Endodermal cell (in vitro differentiated cells): ENCODE data around the gene KAZN. TPM values are rescaled to one million over a fixed set of nuclear protein-coding genes. Genes with fewer than 3 reads are reported as not detected.
A peak's percentile ranks its signal among the peaks of the same experiment; 100 is the strongest.

Experiments
- DNase-seq: peaks from one replicate; pipeline ENCODE4 v3.0.0-alpha.2; 2017
- H3K27ac ChIP-seq: 2 replicates; pipeline ENCODE4 v1.5.1; 2013; ENCODE audit warnings: mild to moderate bottlenecking, low read depth, low read length, moderate library complexity
- H3K27me3 ChIP-seq: 2 replicates; pipeline ENCODE4 v1.6.1; 2013; ENCODE audit warnings: mild to moderate bottlenecking, low read length, moderate library complexity; ENCODE audit not compliant: insufficient read depth, control insufficient read depth, poor library complexity, severe bottlenecking
- H3K36me3 ChIP-seq: 2 replicates; pipeline ENCODE4 v1.7.0; 2013; ENCODE audit warnings: mild to moderate bottlenecking, low read length, moderate library complexity; ENCODE audit not compliant: control insufficient read depth, insufficient read depth
- H3K4me1 ChIP-seq: one replicate; pipeline ENCODE4 v1.7.0; 2013; ENCODE audit warnings: low read length; ENCODE audit not compliant: control insufficient read depth, insufficient read depth
- H3K4me3 ChIP-seq: 2 replicates; pipeline ENCODE4 v1.5.1; 2013; ENCODE audit warnings: mild to moderate bottlenecking, low read length, moderate library complexity
- H3K9ac ChIP-seq: 2 replicates; pipeline ENCODE4 v1.6.1; 2013; ENCODE audit warnings: mild to moderate bottlenecking, low read length, moderate library complexity; ENCODE audit not compliant: poor library complexity, severe bottlenecking; ENCODE audit errors: extremely low read depth
- H3K9me3 ChIP-seq: 2 replicates; pipeline ENCODE4 v1.6.1; 2013; ENCODE audit warnings: mild to moderate bottlenecking, low read length, moderate library complexity; ENCODE audit not compliant: control insufficient read depth
- H3K27ac Mint-ChIP-seq: 2 replicates; pipeline ENCODE4 v1.8.0; 2020; ENCODE audit warnings: mixed read lengths
- H3K27me3 Mint-ChIP-seq: 2 replicates; pipeline ENCODE4 v1.8.0; 2021; ENCODE audit warnings: mild to moderate bottlenecking, mixed read lengths; ENCODE audit not compliant: insufficient read depth
- H3K36me3 Mint-ChIP-seq: 2 replicates; pipeline ENCODE4 v1.8.0; 2020; ENCODE audit warnings: low read depth, mixed read lengths
- H3K4me1 Mint-ChIP-seq: 2 replicates; pipeline ENCODE4 v1.8.0; 2020; ENCODE audit warnings: mixed read lengths
- H3K4me3 Mint-ChIP-seq: 2 replicates; pipeline ENCODE4 v1.8.0; 2020; ENCODE audit warnings: mild to moderate bottlenecking, moderate library complexity, mixed read lengths
- H3K9me3 Mint-ChIP-seq: 2 replicates; pipeline ENCODE4 v1.8.0; 2020; ENCODE audit warnings: mild to moderate bottlenecking, mixed read lengths
- CTCF ChIP-seq: fragments of 200-600 bp; sonication (generic); conservative IDR thresholded peaks from 2 replicates; pipeline ENCODE4 v1.5.0; 2021; ENCODE audit warnings: antibody characterized with exemption, mild to moderate bottlenecking
- WGBS, 2 experiments: methylation state at CpG; one replicate each; pipeline versions ENCODE4 v1.1.5 to v1.1.7; 2013; ENCODE audit warnings: missing lambda C conversion rate in 2 of 2, mixed read lengths in 1 of 2; ENCODE audit not compliant: insufficient coverage in 1 of 2, insufficient read length in 1 of 2; 5-methylcytosine and 5-hydroxymethylcytosine counted together
- total RNA-seq, 2 donors: library from RNA; stranded (reverse); fragmentation: NEBNext Ultra II Directional in 1 of 2; extraction: Animal tissue kit (Norgen Biotek cat#: 25700) in 1 of 2; gene quantifications; 2 replicates in 1 of 2; 3 replicates in 1 of 2; pipeline ENCODE4 v1.2.1, GENCODE V29; 2021

Gene KAZN
- total RNA-seq, 2 donors from 2014 or later, result 12.4 to 13.9 TPM

- no peak overlapping the region for H3K4me3 Mint-ChIP-seq
- no peak overlapping the region for H3K27ac Mint-ChIP-seq
- H3K4me1 Mint-ChIP-seq, result peaks cover 16% of the 10 kb centered on the region
- H3K27me3 Mint-ChIP-seq, result no peaks in the 10 kb centered on the region
- H3K4me3 ChIP-seq, result no peak overlapping the region
- no peaks in the 10 kb centered on the region for H3K36me3 ChIP-seq
- H3K9me3 ChIP-seq, result no peaks in the 10 kb centered on the region
- no peak for TF ChIP-seq CTCF
- 95 to 100% methylated on average over 5 to 6 of the region's 6 CpGs for WGBS, 2 experiments
- no peak for DNase-seq
- no peaks in the 10 kb centered on the region for H3K27me3 ChIP-seq
- no peaks in the 10 kb centered on the region for H3K4me1 ChIP-seq
- no peak overlapping the region for H3K9ac ChIP-seq
- no peak overlapping the region for H3K27ac ChIP-seq
- peaks cover 4% of the 10 kb centered on the region for H3K36me3 Mint-ChIP-seq
- H3K9me3 Mint-ChIP-seq, result no peaks in the 10 kb centered on the region
Observed at GRCh38 chr1:14614341-14614740, 15.9 kb downstream of the KAZN start.

GRCh38 chr1:14615549-14616218 is 17.2 kb downstream of the KAZN start:
- Mint-ChIP-seq H3K9me3 (no peaks in the 10 kb centered on the region), H3K36me3 (peaks cover 4% of the 10 kb centered on the region), H3K4me1 (peaks cover 15% of the 10 kb centered on the region), H3K27me3 (no peaks in the 10 kb centered on the region), H3K27ac (no peak overlapping the region), H3K4me3 (no peak overlapping the region)
- Histone ChIP-seq H3K4me3 (no peak overlapping the region), H3K27ac (no peak overlapping the region), H3K36me3 (no peaks in the 10 kb centered on the region), H3K9me3 (no peaks in the 10 kb centered on the region), H3K27me3 (no peaks in the 10 kb centered on the region), H3K4me1 (no peaks in the 10 kb centered on the region), H3K9ac (no peak overlapping the region)
- no peak for TF ChIP-seq CTCF
- WGBS, 2 experiments, result 88% methylated on average over 10 to 12 of the region's 12 CpGs
- no peak for DNase-seq

- H3K27ac ChIP-seq, result peak overlapping the region; percentile 9
- H3K36me3 ChIP-seq, result no peaks in the 10 kb centered on the region
- Mint-ChIP-seq H3K4me3 (no peak overlapping the region), H3K4me1 (peaks cover 15% of the 10 kb centered on the region), H3K27ac (no peak overlapping the region), H3K36me3 (peaks cover 4% of the 10 kb centered on the region), H3K9me3 (peaks cover under 1% of the 10 kb centered on the region), H3K27me3 (no peaks in the 10 kb centered on the region)
- H3K27me3 ChIP-seq, result no peaks in the 10 kb centered on the region
- no peak for TF ChIP-seq CTCF
- no peak overlapping the region for H3K4me3 ChIP-seq
- peaks cover 3% of the 10 kb centered on the region for H3K9me3 ChIP-seq
- no peak for DNase-seq
- WGBS, 2 experiments, result 84 to 86% methylated on average over 11 of the region's 11 CpGs
- H3K9ac ChIP-seq, result no peak overlapping the region
- no peaks in the 10 kb centered on the region for H3K4me1 ChIP-seq
Observed at GRCh38 chr1:14616632-14617396, 18.3 kb downstream of the KAZN start.
